Thoracic aorta (tissue), 2 donors: Measurements from ENCODE around the gene GGT1. TPM values are rescaled to one million over a fixed set of nuclear protein-coding genes. Genes with fewer than 3 reads are reported as not detected.

ENCODE experiments used
- ATAC-seq: fragments of 150-250 bp; one replicate; pipeline ENCODE4 v1.8.0; 2017; ENCODE audit warnings: low read depth; ENCODE audit not compliant: insufficient number of reproducible peaks, low FRiP score
- DNase-seq: peaks from one replicate; pipeline ENCODE4 v3.0.0-alpha.2; 2020; ENCODE audit warnings: low spot score
- H3K27ac ChIP-seq, 2 donors: fragments of 200-600 bp; sonication (generic); 1 replicate in 1 of 2; 2 replicates in 1 of 2; pipeline ENCODE4 v1.5.1; 2016; ENCODE audit warnings: mild to moderate bottlenecking in 2 of 2, moderate library complexity in 2 of 2
- H3K27me3 ChIP-seq: fragments of 200-600 bp; sonication (generic); replicated peaks from 2 replicates; pipeline ENCODE4 v1.6.0; 2016; ENCODE audit warnings: mild to moderate bottlenecking; ENCODE audit not compliant: insufficient read depth
- H3K36me3 ChIP-seq: fragments of 200-600 bp; sonication (generic); one replicate; pipeline ENCODE4 v1.5.1; 2016
- H3K4me1 ChIP-seq, 2 donors: fragments of 200-600 bp; sonication (generic); 1 replicate in 1 of 2; 2 replicates in 1 of 2; pipeline versions ENCODE4 v1.5.1 to v1.6.0; 2016; ENCODE audit warnings: low read depth in 2 of 2, mild to moderate bottlenecking in 1 of 2; ENCODE audit not compliant: control insufficient read depth in 1 of 2
- H3K4me3 ChIP-seq: fragments of 200-600 bp; sonication (generic); 2 replicates; pipeline ENCODE4 v1.5.1; 2016; ENCODE audit warnings: mild to moderate bottlenecking
- H3K9me3 ChIP-seq: fragments of 200-600 bp; sonication (generic); 2 replicates; pipeline ENCODE4 v1.5.1; 2016
- total RNA-seq, 2 donors: library from RNA; depleted of rRNA; stranded (reverse); fragments of >200 nt; gene quantifications; one replicate each; pipeline versions ENCODE4 v1.1.0 to v1.2.3, GENCODE V29; 2016
- TF ChIP-seq, protein P1 (sequence below): fragments of 200-600 bp; sonication (generic); IDR thresholded peaks from one replicate; pipeline ENCODE4 v1.5.1; 2019; ENCODE audit warnings: antibody characterized with exemption

The GGT1 gene
- total RNA-seq, 2 donors from 2014 or later = 3.4 to 3.7 TPM

DNA sequence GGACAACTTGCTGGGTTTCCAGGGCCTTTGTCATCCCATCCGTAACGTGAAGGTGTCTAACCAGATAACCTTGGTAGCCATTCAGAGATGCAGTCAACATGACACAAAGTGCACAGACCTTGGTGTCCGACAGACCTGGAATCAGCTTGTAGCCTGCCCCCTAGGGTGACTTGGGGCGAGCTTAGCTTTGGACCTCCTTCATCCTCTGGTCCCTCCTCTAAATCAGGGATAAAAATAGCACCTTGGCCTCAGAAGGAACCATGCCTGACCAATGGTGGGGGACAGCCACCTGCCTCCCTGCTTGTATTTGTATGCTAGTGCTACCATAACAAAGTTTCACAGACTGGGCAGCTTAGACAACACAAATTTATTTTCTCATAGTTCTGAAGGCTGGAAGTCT is 43.5 kb upstream of the GGT1 start:
- Histone ChIP-seq H3K27me3 (no peaks in the 10 kb centered on the region), H3K4me1 (peaks cover 7 to 30% of the 10 kb centered on the region in 2 donors), H3K4me3 (no peak overlapping the region), H3K27ac (no peak overlapping the region), H3K9me3 (no peaks in the 10 kb centered on the region), H3K36me3 (peaks cover 15% of the 10 kb centered on the region)
- DNase-seq (no peak), ATAC-seq (no peak)
- TF ChIP-seq, protein P1, sequence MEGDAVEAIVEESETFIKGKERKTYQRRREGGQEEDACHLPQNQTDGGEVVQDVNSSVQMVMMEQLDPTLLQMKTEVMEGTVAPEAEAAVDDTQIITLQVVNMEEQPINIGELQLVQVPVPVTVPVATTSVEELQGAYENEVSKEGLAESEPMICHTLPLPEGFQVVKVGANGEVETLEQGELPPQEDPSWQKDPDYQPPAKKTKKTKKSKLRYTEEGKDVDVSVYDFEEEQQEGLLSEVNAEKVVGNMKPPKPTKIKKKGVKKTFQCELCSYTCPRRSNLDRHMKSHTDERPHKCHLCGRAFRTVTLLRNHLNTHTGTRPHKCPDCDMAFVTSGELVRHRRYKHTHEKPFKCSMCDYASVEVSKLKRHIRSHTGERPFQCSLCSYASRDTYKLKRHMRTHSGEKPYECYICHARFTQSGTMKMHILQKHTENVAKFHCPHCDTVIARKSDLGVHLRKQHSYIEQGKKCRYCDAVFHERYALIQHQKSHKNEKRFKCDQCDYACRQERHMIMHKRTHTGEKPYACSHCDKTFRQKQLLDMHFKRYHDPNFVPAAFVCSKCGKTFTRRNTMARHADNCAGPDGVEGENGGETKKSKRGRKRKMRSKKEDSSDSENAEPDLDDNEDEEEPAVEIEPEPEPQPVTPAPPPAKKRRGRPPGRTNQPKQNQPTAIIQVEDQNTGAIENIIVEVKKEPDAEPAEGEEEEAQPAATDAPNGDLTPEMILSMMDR = no peak

DNA sequence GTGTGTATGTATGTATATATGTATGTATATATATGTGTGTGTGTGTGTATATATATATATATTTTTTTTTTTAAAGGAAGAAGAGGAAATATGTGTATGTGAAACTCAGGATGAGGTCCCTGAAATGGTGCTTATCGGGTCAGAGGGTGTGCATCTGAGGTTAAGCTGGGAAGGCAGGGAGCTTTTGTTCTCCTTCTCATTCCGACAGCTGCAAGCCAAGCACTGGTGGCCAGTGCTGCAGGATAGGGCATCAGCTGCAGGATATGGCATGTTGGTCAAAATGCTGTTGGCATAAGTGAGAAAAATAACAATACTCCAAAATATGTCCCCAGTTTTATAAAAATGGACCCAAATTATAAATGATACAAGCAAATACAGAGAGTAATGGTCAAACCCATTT is 39.7 kb upstream of the GGT1 start:
- Histone ChIP-seq H3K27ac (no peak overlapping the region), H3K4me3 (no peak overlapping the region), H3K36me3 (peaks cover 13% of the 10 kb centered on the region), H3K4me1 (peaks cover 0 to 21% of the 10 kb centered on the region in 2 donors), H3K9me3 (no peaks in the 10 kb centered on the region), H3K27me3 (no peaks in the 10 kb centered on the region)
- TF ChIP-seq, protein P1 = no peak
- ATAC-seq = no peak
- DNase-seq = no peak

DNA sequence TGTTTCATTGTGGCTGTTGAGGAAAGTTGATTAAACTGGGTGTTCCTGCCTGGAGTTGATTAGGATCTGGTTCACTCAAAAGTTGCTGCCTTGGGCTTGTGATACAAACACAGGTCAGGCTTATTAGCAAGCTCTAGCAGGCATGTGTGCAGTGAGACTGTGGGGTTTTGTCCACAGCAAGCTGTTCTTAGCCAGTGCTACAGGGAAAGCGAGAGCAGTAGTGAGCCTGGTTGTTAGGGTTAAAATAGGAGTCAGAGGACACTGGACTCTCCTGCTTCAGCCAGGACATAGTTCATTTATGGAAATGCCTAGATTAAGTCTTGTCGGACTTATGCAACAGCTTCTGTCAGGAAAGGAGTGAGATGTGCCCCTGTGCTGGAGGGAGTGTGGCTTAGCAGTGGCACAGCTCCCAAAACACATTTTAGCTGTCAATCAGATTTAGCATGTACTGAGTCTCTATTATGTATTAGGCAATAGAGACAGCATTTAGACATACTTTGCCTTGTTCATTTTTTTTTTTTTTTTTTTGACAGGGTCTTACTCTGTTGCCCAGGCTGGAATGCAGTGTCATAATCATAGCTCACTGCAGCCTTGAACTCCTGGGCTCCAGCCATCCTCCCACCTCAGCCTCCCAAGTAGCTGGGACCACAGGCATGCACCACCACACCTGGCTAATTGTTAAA is 38.5 kb upstream of the GGT1 start:
- Histone ChIP-seq H3K4me1 (peaks cover 0 to 13% of the 10 kb centered on the region in 2 donors), H3K27ac (no peak overlapping the region), H3K9me3 (no peaks in the 10 kb centered on the region), H3K36me3 (peaks cover 13% of the 10 kb centered on the region), H3K27me3 (no peaks in the 10 kb centered on the region), H3K4me3 (no peak overlapping the region)
- TF ChIP-seq, protein P1 = no peak
- DNase-seq (no peak), ATAC-seq (no peak)

DNA sequence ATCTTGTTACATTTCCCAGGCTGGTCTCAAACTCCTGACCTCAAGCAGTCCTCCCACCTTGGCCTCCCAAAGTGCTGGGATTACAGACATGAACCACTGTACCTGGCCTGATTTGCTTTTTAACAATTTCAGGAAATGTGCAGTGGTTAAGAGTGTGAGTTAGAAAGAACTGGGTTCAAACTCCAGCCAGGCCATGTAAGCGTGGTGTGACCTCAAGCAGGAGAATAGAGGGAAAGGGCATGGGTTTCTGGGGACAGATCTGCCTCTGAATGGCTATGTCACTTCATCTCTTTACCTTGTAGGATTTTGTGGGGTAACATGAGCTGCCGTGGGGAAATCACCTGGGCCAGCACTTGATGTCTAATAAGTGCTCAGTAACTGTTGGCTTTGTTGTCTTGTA is 37.9 kb upstream of the GGT1 start:
- Histone ChIP-seq H3K9me3 (no peaks in the 10 kb centered on the region), H3K4me1 (peaks cover 0 to 12% of the 10 kb centered on the region in 2 donors), H3K36me3 (peaks cover 19% of the 10 kb centered on the region)

DNA sequence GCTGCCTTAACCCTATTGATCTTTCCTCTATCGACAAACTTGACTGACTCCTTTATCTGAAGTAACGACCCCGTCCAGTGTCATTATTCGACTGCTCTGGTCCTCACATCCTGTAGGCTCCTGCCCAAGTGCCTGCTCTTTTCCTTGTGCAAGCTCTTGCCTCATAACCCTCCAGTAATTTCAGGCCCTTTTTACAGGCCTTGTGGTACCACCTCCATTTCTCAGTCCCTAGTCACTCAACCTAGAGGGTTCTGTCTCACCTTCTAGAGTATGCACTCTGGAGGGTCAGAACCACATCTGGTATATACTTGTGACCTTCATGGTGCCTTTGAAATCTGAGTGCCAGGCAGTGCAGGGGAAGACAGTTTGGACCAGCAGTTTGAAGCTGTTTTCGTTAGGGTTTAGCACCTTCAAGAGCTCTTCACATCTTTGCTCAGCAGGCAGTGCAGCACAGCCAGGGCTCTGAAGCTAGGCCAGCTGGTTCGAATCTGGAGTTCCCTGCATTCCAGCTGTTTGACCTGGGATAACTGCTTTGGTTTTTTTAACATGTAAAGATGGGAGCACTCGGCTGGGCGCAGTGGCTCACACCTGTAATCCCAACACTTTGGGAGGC is 36.0 kb upstream of the GGT1 start:
- TF ChIP-seq, protein P1 = no peak
- H3K27me3 ChIP-seq = no peaks in the 10 kb centered on the region
- H3K27ac ChIP-seq = no peak overlapping the region
- peaks cover 23% of the 10 kb centered on the region for H3K36me3 ChIP-seq
- DNase-seq (no peak), ATAC-seq (no peak)
- no peaks in the 10 kb centered on the region for H3K9me3 ChIP-seq
- H3K4me1 ChIP-seq = peaks cover 0 to 12% of the 10 kb centered on the region in 2 donors
- no peak overlapping the region for H3K4me3 ChIP-seq

More for the DNA sequence above, 37.9 kb upstream of the GGT1 start:
- DNase-seq (no peak), ATAC-seq (no peak)
- TF ChIP-seq, protein P1 = no peak
- H3K4me3 ChIP-seq = no peak overlapping the region
- no peaks in the 10 kb centered on the region for H3K27me3 ChIP-seq
- no peak overlapping the region for H3K27ac ChIP-seq
